H1 (cell line): Measurements from ENCODE around the gene OMP. TPM values are rescaled to one million over a fixed set of nuclear protein-coding genes. Genes with fewer than 3 reads are reported as not detected.

Source experiments
- CTCF ChIA-PET: fragments of 300-600 bp; sonication (Branson Sonifier 250); formaldehyde crosslinking; loops from one replicate; lab custom pipeline; 2021; ENCODE audit not compliant: partially characterized antibody; lab: Charles Lee
- POLR2A ChIA-PET: fragments of 300-600 bp; sonication (Branson Sonifier 250); formaldehyde crosslinking; loops from one replicate; lab custom pipeline; 2021; ENCODE audit warnings: inconsistent platforms; ENCODE audit not compliant: partially characterized antibody; lab: Charles Lee
- DNase-seq, 2 experiments: peaks; one replicate each; pipeline versions ENCODE4 v3.0.0 to v3.0.0-alpha.2; 2010 to 2022; ENCODE audit warnings: low spot score in 2 of 2, low read depth in 1 of 2, mixed read lengths in 1 of 2
- FAIRE-seq: peaks from 2 replicates; lab custom pipeline; 2011; peaks lifted over from hg19 to GRCh38; lab: Jason Lieb, UNC
- H2AFZ ChIP-seq: 2 replicates; pipeline ENCODE4 v1.8.1; 2012; ENCODE audit warnings: low read length, inconsistent platforms
- H2AK5ac ChIP-seq: 2 replicates; pipeline ENCODE4 v1.6.1; 2013; ENCODE audit warnings: low read depth, low read length
- H2BK120ac ChIP-seq: replicated peaks from 2 replicates; pipeline ENCODE3; 2013; ENCODE audit warnings: low read depth, low read length, inconsistent platforms
- H2BK12ac ChIP-seq: 2 replicates; pipeline ENCODE4 v1.6.1; 2013; ENCODE audit warnings: low read depth, low read length
- H2BK15ac ChIP-seq: 2 replicates; pipeline ENCODE4 v1.6.1; 2013; ENCODE audit warnings: low read length
- H2BK20ac ChIP-seq: 2 replicates; pipeline ENCODE4 v1.6.1; 2013; ENCODE audit warnings: low read length
- H2BK5ac ChIP-seq: 2 replicates; pipeline ENCODE4 v1.6.1; 2013; ENCODE audit warnings: low read depth, low read length
- H3K14ac ChIP-seq: 2 replicates; pipeline ENCODE4 v1.6.1; 2013; ENCODE audit warnings: inconsistent platforms; ENCODE audit not compliant: insufficient read length
- H3K18ac ChIP-seq: 2 replicates; pipeline ENCODE4 v1.6.1; 2013; ENCODE audit warnings: low read length; ENCODE audit errors: extremely low read depth
- H3K23ac ChIP-seq: 2 replicates; pipeline ENCODE4 v1.6.1; 2013; ENCODE audit warnings: inconsistent platforms; ENCODE audit not compliant: insufficient read length
- H3K23me2 ChIP-seq: 2 replicates; pipeline ENCODE4 v1.6.1; 2013; ENCODE audit warnings: low read depth, low read length
- H3K27ac ChIP-seq: 2 replicates; pipeline ENCODE4 v1.6.1; 2011; ENCODE audit warnings: low read depth, low read length, inconsistent platforms
- H3K27me3 ChIP-seq, 4 experiments: replicated peaks in 1 of 4; 1 replicate in 1 of 4; 2 replicates in 3 of 4; pipeline versions ENCODE4 v1.6.1 to v1.8.1; 2011 to 2013; ENCODE audit warnings: low read length in 3 of 4, mild to moderate bottlenecking in 3 of 4, inconsistent platforms in 2 of 4, mixed read lengths in 2 of 4, moderate library complexity in 1 of 4; ENCODE audit not compliant: control insufficient read depth in 3 of 4, insufficient read depth in 3 of 4; ENCODE audit errors: extremely low read depth in 1 of 4
- H3K36me3 ChIP-seq, 4 experiments: 2 replicates each; pipeline versions ENCODE4 v1.6.1 to v1.8.1; 2011 to 2013; ENCODE audit warnings: mild to moderate bottlenecking in 4 of 4, low read length in 3 of 4, moderate library complexity in 2 of 4, control low read depth in 1 of 4, inconsistent platforms in 1 of 4; ENCODE audit not compliant: insufficient read depth in 4 of 4, control insufficient read depth in 2 of 4
- H3K4ac ChIP-seq: replicated peaks from 2 replicates; pipeline ENCODE3; 2013; ENCODE audit warnings: low read length, low read depth, mixed read lengths, inconsistent platforms; ENCODE audit not compliant: insufficient read length
- H3K4me1 ChIP-seq, 4 experiments: replicated peaks in 1 of 4; 1 replicate in 1 of 4; 2 replicates in 3 of 4; pipeline versions ENCODE4 v1.6.1 to v1.8.1; 2011 to 2013; ENCODE audit warnings: low read length in 3 of 4, inconsistent platforms in 2 of 4, mixed read lengths in 1 of 4; ENCODE audit not compliant: insufficient read depth in 4 of 4, control insufficient read depth in 3 of 4
- H3K4me2 ChIP-seq, 2 experiments: 2 replicates each; pipeline versions ENCODE4 v1.6.1 to v1.8.1; 2011 to 2013; ENCODE audit warnings: low read depth in 2 of 2, low read length in 2 of 2, control low read depth in 1 of 2, inconsistent platforms in 1 of 2, mild to moderate bottlenecking in 1 of 2; ENCODE audit not compliant: insufficient read depth in 1 of 2
- H3K4me3 ChIP-seq, 4 experiments: fragments of 200-600, 300-600 bp in 1 of 4; sonication (generic), shearing (Covaris generic), sonication (Bioruptor Twin) in 1 of 4; 2 replicates each; pipeline versions ENCODE4 v1.5.1 to v1.8.1; 2011 to 2016; ENCODE audit warnings: low read length in 4 of 4, low read depth in 3 of 4, control low read depth in 2 of 4, inconsistent platforms in 2 of 4, mild to moderate bottlenecking in 2 of 4, mixed read lengths in 1 of 4, moderate library complexity in 1 of 4; ENCODE audit not compliant: insufficient read depth in 2 of 4; ENCODE audit errors: extremely low read depth in 1 of 4
- H3K56ac ChIP-seq: replicated peaks from 2 replicates; pipeline ENCODE3; 2013; ENCODE audit warnings: low read depth, mild to moderate bottlenecking, mixed read lengths, low read length, inconsistent platforms; ENCODE audit not compliant: insufficient read length
- H3K79me1 ChIP-seq: 2 replicates; pipeline ENCODE4 v1.6.1; 2013; ENCODE audit warnings: low read depth, low read length, control low read depth
- H3K79me2 ChIP-seq, 2 experiments: 2 replicates each; pipeline versions ENCODE4 v1.6.1 to v1.8.1; 2012 to 2013; ENCODE audit warnings: low read length in 2 of 2, mild to moderate bottlenecking in 2 of 2, inconsistent platforms in 1 of 2; ENCODE audit not compliant: insufficient read depth in 2 of 2, control insufficient read depth in 1 of 2
- H3K9ac ChIP-seq, 4 experiments: replicated peaks in 1 of 4; 1 replicate in 1 of 4; 2 replicates in 3 of 4; pipeline versions ENCODE4 v1.6.1 to v1.8.1; 2011 to 2013; ENCODE audit warnings: low read depth in 3 of 4, low read length in 3 of 4, control low read depth in 2 of 4, mild to moderate bottlenecking in 2 of 4, moderate library complexity in 2 of 4, inconsistent platforms in 1 of 4; ENCODE audit errors: extremely low read depth in 1 of 4
- H3K9me3 ChIP-seq, 2 experiments: 2 replicates each; pipeline versions ENCODE4 v1.6.1 to v1.8.1; 2012 to 2013; ENCODE audit warnings: mild to moderate bottlenecking in 2 of 2, moderate library complexity in 2 of 2, control low read depth in 1 of 2, inconsistent platforms in 1 of 2, low read depth in 1 of 2, low read length in 1 of 2, mixed read lengths in 1 of 2; ENCODE audit not compliant: insufficient read depth in 2 of 2
- H4K20me1 ChIP-seq, 2 experiments: replicated peaks in 1 of 2; 2 replicates each; pipeline versions ENCODE3 to v1.8.1; 2011 to 2013; ENCODE audit warnings: inconsistent platforms in 2 of 2, low read length in 2 of 2, mild to moderate bottlenecking in 1 of 2; ENCODE audit not compliant: insufficient read depth in 2 of 2, control insufficient read depth in 1 of 2
- H4K5ac ChIP-seq: 2 replicates; pipeline ENCODE4 v1.6.1; 2013; ENCODE audit warnings: low read length, low read depth, mixed read lengths, inconsistent platforms; ENCODE audit not compliant: insufficient read length
- H4K8ac ChIP-seq: 2 replicates; pipeline ENCODE4 v1.8.0; 2013; ENCODE audit warnings: mild to moderate bottlenecking, moderate library complexity, low read length, inconsistent platforms; ENCODE audit not compliant: insufficient read depth; ENCODE audit errors: extremely low read depth
- H4K91ac ChIP-seq: replicated peaks from 2 replicates; pipeline ENCODE3; 2013; ENCODE audit warnings: low read length, mixed read lengths, inconsistent platforms; ENCODE audit not compliant: insufficient read length
- EGR1 ChIP-seq: IDR thresholded peaks from 2 replicates; pipeline ENCODE4 v1.6.1; 2011; ENCODE audit warnings: low read depth, low read length, borderline replicate concordance
- GABPA ChIP-seq: IDR thresholded peaks from 2 replicates; pipeline ENCODE4 v1.6.1; 2011; ENCODE audit warnings: mild to moderate bottlenecking, low read length, moderate library complexity, borderline replicate concordance; ENCODE audit not compliant: insufficient read depth
- HDAC2 ChIP-seq, 2 experiments: fragments of 300-600 bp in 1 of 2; sonication (generic) in 1 of 2; IDR thresholded peaks; 2 replicates each; pipeline ENCODE4 v1.6.1; 2011 to 2012; ENCODE audit warnings: low read depth in 2 of 2, low read length in 2 of 2, mild to moderate bottlenecking in 2 of 2, moderate library complexity in 2 of 2, borderline replicate concordance in 1 of 2, inconsistent platforms in 1 of 2
- JUN ChIP-seq: IDR thresholded peaks from 2 replicates; pipeline ENCODE4 v1.6.1; 2011; ENCODE audit warnings: low read depth, mild to moderate bottlenecking, improper control_type of control experiment, low read length
- KDM4A ChIP-seq: IDR thresholded peaks from one replicate; pipeline ENCODE4 v1.7.1; 2012; ENCODE audit warnings: low read depth, mild to moderate bottlenecking, moderate library complexity, low read length, inconsistent platforms; ENCODE audit not compliant: severe bottlenecking
- MAFK ChIP-seq: IDR thresholded peaks from 2 replicates; pipeline ENCODE4 v1.6.1; 2012; ENCODE audit warnings: low read depth, mild to moderate bottlenecking, improper control_type of control experiment, low read length
- RFX5 ChIP-seq: IDR thresholded peaks from 2 replicates; pipeline ENCODE4 v1.6.1; 2011; ENCODE audit warnings: low read depth, low read length, improper control_type of control experiment, borderline replicate concordance
- SIN3A ChIP-seq, 2 experiments: IDR thresholded peaks in 1 of 2; conservative IDR thresholded peaks in 1 of 2; 2 replicates each; pipeline ENCODE4 v1.6.1; 2011 to 2012; ENCODE audit warnings: low read length in 2 of 2, improper control_type of control experiment in 1 of 2, low read depth in 1 of 2, mild to moderate bottlenecking in 1 of 2
- SIRT6 ChIP-seq: IDR thresholded peaks from one replicate; pipeline ENCODE4 v1.7.1; 2012; ENCODE audit warnings: low read length, inconsistent platforms
- SP2 ChIP-seq: IDR thresholded peaks from 2 replicates; pipeline ENCODE4 v1.6.1; 2012; ENCODE audit warnings: mild to moderate bottlenecking, low read length, inconsistent platforms
- SP4 ChIP-seq: IDR thresholded peaks from 2 replicates; pipeline ENCODE4 v1.6.1; 2012; ENCODE audit warnings: low read length, inconsistent platforms
- TCF12 ChIP-seq: IDR thresholded peaks from 2 replicates; pipeline ENCODE4 v1.6.1; 2011; ENCODE audit warnings: low read depth, mild to moderate bottlenecking, low read length
- WGBS, 2 experiments: shearing (Covaris generic) in 1 of 2; methylation state at CpG; one replicate each; pipeline versions ENCODE4 v1.1.6 to v1.1.7; 2013 to 2015; ENCODE audit warnings: low lambda C conversion rate in 2 of 2, mixed read lengths in 2 of 2, inconsistent platforms in 1 of 2, low coverage in 1 of 2, missing lambda C conversion rate in 1 of 2; ENCODE audit not compliant: insufficient replicate concordance in 2 of 2, insufficient coverage in 1 of 2, insufficient read length in 1 of 2; ENCODE audit errors: extremely low coverage in 1 of 2, missing lambda C conversion rate in 1 of 2; 5-methylcytosine and 5-hydroxymethylcytosine counted together
- polyA plus RNA-seq, 7 experiments: library from polyadenylated mRNA; depleted of rRNA in 3 of 7; stranded (reverse) in 5 of 7; unstranded in 2 of 7; fragments of >200 nt in 5 of 7; fragments of 200-250 nt in 2 of 7; gene quantifications; 1 replicate in 5 of 7; 2 replicates in 1 of 7; 4 replicates in 1 of 7; pipeline versions ENCODE4 v1.2.1 to v1.2.3, GENCODE V29; 2011 to 2013; ENCODE audit warnings: missing spikeins in 2 of 7, mixed read lengths in 2 of 7
- total RNA-seq: library from RNA; stranded (reverse); fragmentation: NEBNext Ultra II Directional; extraction: Animal tissue kit (Norgen Biotek cat#: 25700); gene quantifications from 2 replicates; pipeline ENCODE4 v1.2.1, GENCODE V29; 2021

The OMP gene
- total and polyA plus RNA-seq, 2 of the 8 experiments (the other 6 are each of a cell fraction or from before 2014, with no cell fraction given): not detected

DNA sequence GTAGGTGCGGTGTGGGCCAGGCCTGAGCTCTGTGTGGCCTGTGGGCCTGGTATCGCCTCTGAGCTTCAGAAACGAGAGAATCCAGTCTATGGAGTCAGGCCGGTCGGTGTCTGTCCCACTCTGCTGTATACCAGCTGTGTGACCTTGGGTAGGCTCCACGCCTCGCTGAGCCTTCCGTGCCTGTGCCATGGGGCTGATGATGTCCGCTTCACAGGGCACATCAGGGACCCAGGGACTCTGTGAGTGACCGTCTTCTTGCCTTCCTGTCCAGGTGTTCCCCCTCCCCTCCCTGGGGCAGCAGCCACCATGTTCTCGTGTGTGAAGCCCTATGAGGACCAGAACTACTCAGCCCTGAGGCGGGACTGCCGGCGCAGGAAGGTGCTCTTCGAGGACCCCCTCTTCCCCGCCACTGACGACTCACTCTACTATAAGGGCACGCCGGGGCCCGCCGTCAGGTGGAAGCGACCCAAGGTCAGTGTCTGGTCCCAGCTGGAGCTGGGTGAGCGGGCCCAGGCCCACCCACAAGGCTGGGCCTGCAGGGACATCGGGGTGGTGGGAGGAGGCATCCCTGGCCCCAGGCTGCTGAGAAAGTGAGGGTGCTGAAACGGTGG, 18.0 kb upstream of the OMP start:
- FAIRE-seq: no peak
- TF ChIP-seq KDM4A (no peak), SP2 (no peak), GABPA (no peak), SP4 (no peak), RFX5 (no peak), MAFK (no peak), HDAC2 (IDR thresholded peaks at IDR 0.05; ENCODE audit: borderline replicate concordance in 1 of 2, low read depth in 2 of 2, low read length in 2 of 2) (no peak), TCF12 (no peak), SIRT6 (no peak), EGR1 (no peak), SIN3A (conservative IDR thresholded peaks at IDR 0.05 in 1 of 2, IDR thresholded peaks at IDR 0.05 in 1 of 2; ENCODE audit: low read depth in 1 of 2, low read length in 2 of 2) (no peak), JUN (no peak)

More for the DNA sequence above, 18.0 kb upstream of the OMP start:
- Histone ChIP-seq H3K4me3 (no peak overlapping the region), H4K20me1 (peaks cover 0 to 5% of the 10 kb centered on the region in 2 experiments), H3K9me3 (no peaks in the 10 kb centered on the region), H3K14ac (no peak overlapping the region), H3K36me3 (no peaks in the 10 kb centered on the region), H3K79me1 (no peaks in the 10 kb centered on the region; the same call in 1 of the 2 replicates), H4K5ac (no peak overlapping the region), H2BK120ac (no peak overlapping the region), H2BK20ac (no peak overlapping the region), H4K8ac (peak overlapping the region; percentile 66), H3K23ac (no peak overlapping the region), H3K23me2 (no peaks in the 10 kb centered on the region), H3K18ac (no peak overlapping the region), H2AK5ac (0 out of 2 replicates have a peak overlapping the region, but pooled peaks have one; percentile 24), H3K27ac (no peak overlapping the region), H3K9ac (no peak overlapping the region), H3K4me2 (no peak overlapping the region), H2BK5ac (no peak overlapping the region), H3K56ac (no peak overlapping the region), H2BK12ac (no peak overlapping the region), H3K4me1 (peaks cover 0 to 2% (median 0%) of the 10 kb centered on the region in 4 experiments; a peak in 2 of 7 replicates), H3K4ac (no peak overlapping the region), H4K91ac (no peak overlapping the region), H3K27me3 (no peaks in the 10 kb centered on the region), H3K79me2 (no peaks in the 10 kb centered on the region), H2AFZ (no peak overlapping the region), H2BK15ac (no peak overlapping the region)
- 91% methylated on average over 25 of the region's 25 CpGs; no CpG with 5 or more reads in 1 of the 2 experiments for WGBS, 2 experiments
- POLR2A ChIA-PET: interaction anchor here (2.5 kb wide), 1 partner anchor 11 kb away, joined by 7 read pairs; no protein-coding TSS in a partner anchor
- no peak for DNase-seq
- CTCF ChIA-PET: interaction anchor here (0.5 to 8.4 kb wide), 4 partner anchors 8 to 36 kb away, joined by 3 to 95 read pairs (median 4); no protein-coding TSS in a partner anchor
